DOHH2 (cell line): ENCODE data around the gene DOK3.

ENCODE experiments used
- EZH2phosphoT487 ChIP-seq: fragments of 200-600 bp; sonication (generic); IDR thresholded peaks from 2 replicates; pipeline ENCODE4 v1.6.1; 2017; ENCODE audit warnings: borderline replicate concordance, mild to moderate bottlenecking, antibody characterized with exemption, low read length, moderate library complexity, mixed read lengths
- TF ChIP-seq, protein P1 (sequence below): fragments of 200-600 bp; sonication (generic); IDR thresholded peaks from one replicate; pipeline ENCODE4 v1.5.1; 2014; ENCODE audit warnings: antibody characterized with exemption, mild to moderate bottlenecking, low read depth, low read length; ENCODE audit not compliant: poor library complexity, severe bottlenecking

GRCh38 chr5:177455036-177455660, 54.5 kb downstream of the DOK3 start:
- TF ChIP-seq, protein P1, sequence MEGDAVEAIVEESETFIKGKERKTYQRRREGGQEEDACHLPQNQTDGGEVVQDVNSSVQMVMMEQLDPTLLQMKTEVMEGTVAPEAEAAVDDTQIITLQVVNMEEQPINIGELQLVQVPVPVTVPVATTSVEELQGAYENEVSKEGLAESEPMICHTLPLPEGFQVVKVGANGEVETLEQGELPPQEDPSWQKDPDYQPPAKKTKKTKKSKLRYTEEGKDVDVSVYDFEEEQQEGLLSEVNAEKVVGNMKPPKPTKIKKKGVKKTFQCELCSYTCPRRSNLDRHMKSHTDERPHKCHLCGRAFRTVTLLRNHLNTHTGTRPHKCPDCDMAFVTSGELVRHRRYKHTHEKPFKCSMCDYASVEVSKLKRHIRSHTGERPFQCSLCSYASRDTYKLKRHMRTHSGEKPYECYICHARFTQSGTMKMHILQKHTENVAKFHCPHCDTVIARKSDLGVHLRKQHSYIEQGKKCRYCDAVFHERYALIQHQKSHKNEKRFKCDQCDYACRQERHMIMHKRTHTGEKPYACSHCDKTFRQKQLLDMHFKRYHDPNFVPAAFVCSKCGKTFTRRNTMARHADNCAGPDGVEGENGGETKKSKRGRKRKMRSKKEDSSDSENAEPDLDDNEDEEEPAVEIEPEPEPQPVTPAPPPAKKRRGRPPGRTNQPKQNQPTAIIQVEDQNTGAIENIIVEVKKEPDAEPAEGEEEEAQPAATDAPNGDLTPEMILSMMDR, result peak; percentile 78
- TF ChIP-seq EZH2phosphoT487, result no peak
